ENCODE results near the gene OR1N2.
"Not testable (repeated sequence)": the region's sequence is repeated elsewhere in the genome, so short reads cannot be mapped to it uniquely, and the experiment has no call there.

DNA sequence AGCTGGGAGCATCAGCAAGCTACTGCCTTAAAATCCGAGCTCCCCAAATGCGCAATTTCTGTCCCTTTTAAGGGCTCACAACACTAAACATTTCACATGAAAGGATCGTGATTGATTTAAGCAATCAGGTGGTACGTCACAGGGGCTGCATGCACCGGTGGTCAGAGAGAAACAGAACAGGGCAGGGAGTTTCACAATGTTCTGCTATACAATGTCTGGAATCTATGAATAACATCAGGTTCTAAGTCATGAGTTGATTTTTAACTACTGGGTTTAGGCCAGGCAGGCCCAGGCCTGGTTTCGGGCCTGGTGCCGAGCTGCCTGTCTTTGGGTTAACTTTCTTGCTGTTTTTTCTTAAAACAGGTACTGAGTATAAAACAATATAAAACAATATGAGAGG is 15.8 kb upstream of the OR1N2 start:
- TF ChIP-seq EP300 (IDR thresholded peaks at IDR 0.05), result not testable (repeated sequence)
- TF ChIP-seq, protein P1, sequence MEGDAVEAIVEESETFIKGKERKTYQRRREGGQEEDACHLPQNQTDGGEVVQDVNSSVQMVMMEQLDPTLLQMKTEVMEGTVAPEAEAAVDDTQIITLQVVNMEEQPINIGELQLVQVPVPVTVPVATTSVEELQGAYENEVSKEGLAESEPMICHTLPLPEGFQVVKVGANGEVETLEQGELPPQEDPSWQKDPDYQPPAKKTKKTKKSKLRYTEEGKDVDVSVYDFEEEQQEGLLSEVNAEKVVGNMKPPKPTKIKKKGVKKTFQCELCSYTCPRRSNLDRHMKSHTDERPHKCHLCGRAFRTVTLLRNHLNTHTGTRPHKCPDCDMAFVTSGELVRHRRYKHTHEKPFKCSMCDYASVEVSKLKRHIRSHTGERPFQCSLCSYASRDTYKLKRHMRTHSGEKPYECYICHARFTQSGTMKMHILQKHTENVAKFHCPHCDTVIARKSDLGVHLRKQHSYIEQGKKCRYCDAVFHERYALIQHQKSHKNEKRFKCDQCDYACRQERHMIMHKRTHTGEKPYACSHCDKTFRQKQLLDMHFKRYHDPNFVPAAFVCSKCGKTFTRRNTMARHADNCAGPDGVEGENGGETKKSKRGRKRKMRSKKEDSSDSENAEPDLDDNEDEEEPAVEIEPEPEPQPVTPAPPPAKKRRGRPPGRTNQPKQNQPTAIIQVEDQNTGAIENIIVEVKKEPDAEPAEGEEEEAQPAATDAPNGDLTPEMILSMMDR (IDR thresholded peaks at IDR 0.05), result not testable (repeated sequence)

Data from tibial nerve (tissue), 4 donors.